HepG2 (cell line): ENCODE measurements around the gene CHST12. TPM values are rescaled to one million over a fixed set of nuclear protein-coding genes. Genes with fewer than 3 reads are reported as not detected.

ENCODE experiments used
- ATF4 ChIP-seq, 2 experiments: fragments of 450-650 bp in 1 of 2; sonication (generic) in 1 of 2; formaldehyde crosslinking; IDR thresholded peaks; 2 replicates each; pipeline versions ENCODE4 v1.5.0 to v1.8.0; 2020 to 2022; ENCODE audit warnings: mild to moderate bottlenecking in 1 of 2, missing genetic modification reagents in 1 of 2
- FOXM1 ChIP-seq: sonication (generic); formaldehyde crosslinking; IDR thresholded peaks from 2 replicates; pipeline ENCODE4 v1.5.0; 2020; ENCODE audit warnings: missing genetic modification reagents
- GMEB2 ChIP-seq: IDR thresholded peaks from 2 replicates; pipeline ENCODE4 v1.6.1; 2016; ENCODE audit warnings: missing biosample characterization, missing genetic modification reagents, low read depth
- JUN ChIP-seq: sonication (generic); formaldehyde crosslinking; IDR thresholded peaks from 2 replicates; pipeline ENCODE4 v1.4.0; 2020; ENCODE audit warnings: mild to moderate bottlenecking, missing genetic modification reagents
- MED13 ChIP-seq: sonication (generic); formaldehyde crosslinking; IDR thresholded peaks from 2 replicates; pipeline ENCODE4 v1.5.0; 2020; ENCODE audit warnings: missing genetic modification reagents
- MYNN ChIP-seq: sonication (generic); formaldehyde crosslinking; IDR thresholded peaks from 2 replicates; pipeline ENCODE4 v1.4.0; 2020; ENCODE audit warnings: mild to moderate bottlenecking, low read depth, missing genetic modification reagents
- NR0B2 ChIP-seq: sonication (generic); formaldehyde crosslinking; IDR thresholded peaks from 2 replicates; pipeline ENCODE4 v1.4.0; 2020; ENCODE audit warnings: mild to moderate bottlenecking, missing genetic modification reagents
- PHF20 ChIP-seq: sonication (generic); formaldehyde crosslinking; IDR thresholded peaks from 2 replicates; pipeline ENCODE4 v1.5.0; 2020; ENCODE audit warnings: mild to moderate bottlenecking, missing genetic modification reagents
- SAP130 ChIP-seq: IDR thresholded peaks from 2 replicates; pipeline ENCODE4 v1.6.1; 2016; ENCODE audit warnings: low read depth
- SNAPC5 ChIP-seq: sonication (generic); formaldehyde crosslinking; IDR thresholded peaks from 2 replicates; pipeline ENCODE4 v1.8.1; 2023; ENCODE audit warnings: mild to moderate bottlenecking, missing genetic modification reagents, borderline replicate concordance
- THYN1 ChIP-seq: sonication (generic); formaldehyde crosslinking; IDR thresholded peaks from 2 replicates; pipeline ENCODE4 v1.8.1; 2023; ENCODE audit warnings: low read depth, mild to moderate bottlenecking, moderate library complexity, missing genetic modification reagents, borderline replicate concordance
- ZBTB33 ChIP-seq: sonication (generic); formaldehyde crosslinking; IDR thresholded peaks from 2 replicates; pipeline ENCODE4 v1.4.0; 2020; ENCODE audit warnings: missing genetic modification reagents
- ZFX ChIP-seq: sonication (generic); formaldehyde crosslinking; IDR thresholded peaks from 2 replicates; pipeline ENCODE4 v1.4.0; 2020; ENCODE audit warnings: mild to moderate bottlenecking, low read depth, missing genetic modification reagents, moderate library complexity
- ZNF253 ChIP-seq: sonication (generic); formaldehyde crosslinking; IDR thresholded peaks from 2 replicates; pipeline ENCODE4 v1.8.0; 2022; ENCODE audit warnings: mild to moderate bottlenecking, missing genetic modification reagents, borderline replicate concordance
- ZNF264 ChIP-seq: sonication (generic); formaldehyde crosslinking; IDR thresholded peaks from 2 replicates; pipeline ENCODE4 v1.4.0; 2020; ENCODE audit warnings: missing genetic modification reagents
- ZNF451 ChIP-seq: sonication (generic); formaldehyde crosslinking; IDR thresholded peaks from 2 replicates; pipeline ENCODE4 v1.5.0; 2020; ENCODE audit warnings: mild to moderate bottlenecking, missing genetic modification reagents
- ZNF546 ChIP-seq: sonication (generic); formaldehyde crosslinking; conservative IDR thresholded peaks from 2 replicates; pipeline ENCODE4 v1.8.1; 2023; ENCODE audit warnings: mild to moderate bottlenecking, missing genetic modification reagents
- ZNF563 ChIP-seq: sonication (generic); formaldehyde crosslinking; IDR thresholded peaks from 2 replicates; pipeline ENCODE4 v1.8.0; 2022; ENCODE audit warnings: mild to moderate bottlenecking, moderate library complexity, missing genetic modification reagents
- ZNF580 ChIP-seq: IDR thresholded peaks from 2 replicates; pipeline ENCODE4 v1.6.1; 2016; ENCODE audit warnings: low read depth, borderline replicate concordance
- ZNF768 ChIP-seq: sonication (generic); formaldehyde crosslinking; IDR thresholded peaks from 2 replicates; pipeline ENCODE4 v1.4.0; 2020; ENCODE audit warnings: missing genetic modification reagents
- ZNF788 ChIP-seq: sonication (generic); formaldehyde crosslinking; IDR thresholded peaks from 2 replicates; pipeline ENCODE4 v1.5.0; 2020; ENCODE audit warnings: mild to moderate bottlenecking, missing genetic modification reagents, borderline replicate concordance
- ZNF891 ChIP-seq: sonication (generic); formaldehyde crosslinking; IDR thresholded peaks from 2 replicates; pipeline ENCODE4 v1.5.0; 2020; ENCODE audit warnings: mild to moderate bottlenecking, missing genetic modification reagents
- ZSCAN20 ChIP-seq: sonication (generic); formaldehyde crosslinking; IDR thresholded peaks from 2 replicates; pipeline ENCODE4 v1.4.0; 2020; ENCODE audit warnings: missing genetic modification reagents, mild to moderate bottlenecking, borderline replicate concordance
- polyA plus RNA-seq, 8 experiments: library from polyadenylated mRNA; depleted of rRNA in 3 of 8; stranded (reverse) in 7 of 8; unstranded in 1 of 8; fragments of >200 nt; fragmentation: Illumina TruSeq in 4 of 8; extraction: Trizol in 4 of 8; gene quantifications; 2 replicates each; pipeline versions ENCODE4 v1.2.1 to v1.2.3, GENCODE V29; 2011 to 2016; ENCODE audit warnings: low read depth in 4 of 8, missing spikeins in 1 of 8, mixed read lengths in 1 of 8; ENCODE audit not compliant: insufficient read depth in 1 of 8
- total RNA-seq, 5 experiments: library from RNA; depleted of rRNA; stranded (reverse); fragments of >200 nt; fragmentation: Illumina TruSeq; extraction: Trizol; gene quantifications; 2 replicates each; pipeline ENCODE4 v1.2.3, GENCODE V29; 2016; ENCODE audit warnings: low read depth in 1 of 5

The CHST12 gene
- total and polyA plus RNA-seq, 2 of the 13 experiments (the other 11 are each of a cell fraction or from before 2014, with no cell fraction given): 6.4 to 15.8 TPM

- TF ChIP-seq ZNF264 (CRISPR knock-in tag) (0 out of 2 replicates have a peak, but pooled peaks have one; percentile 10), JUN (CRISPR knock-in tag) (0 out of 2 replicates have a peak, but pooled peaks have one; percentile 56), ZNF451 (CRISPR knock-in tag) (peak; percentile 49; the same call in 1 of the 2 replicates), FOXM1 (no peak), ZBTB33 (peak; percentile 45; the same call in 1 of the 2 replicates), ZFX (CRISPR knock-in tag) (peak; percentile 84), ZNF580 (CRISPR knock-in tag) (peak; percentile 51; the same call in 1 of the 2 replicates), ZNF563 (CRISPR knock-in tag) (peak; percentile 42; the same call in 1 of the 2 replicates), PHF20 (CRISPR knock-in tag) (peak; percentile 12; the same call in 1 of the 2 replicates), ZNF788 (CRISPR knock-in tag) (peak; percentile 39; the same call in 1 of the 2 replicates), ZNF768 (CRISPR knock-in tag) (peak; percentile 39; the same call in 1 of the 2 replicates), MYNN (peak; percentile 30; the same call in 1 of the 2 replicates), ZNF253 (CRISPR knock-in tag) (no peak), NR0B2 (peak; percentile 16; the same call in 1 of the 2 replicates), ZNF546 (0 out of 2 replicates have a peak, but pooled peaks have one; percentile 36), GMEB2 (CRISPR knock-in tag) (0 out of 2 replicates have a peak, but pooled peaks have one; percentile 26), SAP130 (CRISPR knock-in tag) (peak; percentile 42; the same call in 1 of the 2 replicates), ZNF891 (CRISPR knock-in tag) (no peak), MED13 (CRISPR knock-in tag) (no peak), SNAPC5 (CRISPR knock-in tag) (no peak), ATF4 (CRISPR knock-in tag; IDR thresholded peaks at IDR 0.05) (peak in 1 of 2 experiments; percentile 93; a peak in 2 of 4 replicates), THYN1 (CRISPR knock-in tag) (peak; percentile 43; the same call in 1 of the 2 replicates), ZSCAN20 (CRISPR knock-in tag) (peak; percentile 26; the same call in 1 of the 2 replicates)
These were observed 48.0 kb downstream of the CHST12 start (continued) for GRCh38 chr7:2451171-2452073.
